C4-2B (cell line): ENCODE data around the gene ABI1.
"Not testable (repeated sequence)": the region's sequence is repeated elsewhere in the genome, so short reads cannot be mapped to it uniquely, and the experiment has no call there.

Source experiments
- ZFX ChIP-seq: fragments of 450-650 bp; IDR thresholded peaks from 2 replicates; pipeline ENCODE4 v1.6.1; 2017
- TF ChIP-seq, protein P1 (sequence below): fragments of 450-650 bp; conservative IDR thresholded peaks from 2 replicates; pipeline ENCODE4 v1.5.1; 2017; ENCODE audit warnings: mild to moderate bottlenecking

DNA sequence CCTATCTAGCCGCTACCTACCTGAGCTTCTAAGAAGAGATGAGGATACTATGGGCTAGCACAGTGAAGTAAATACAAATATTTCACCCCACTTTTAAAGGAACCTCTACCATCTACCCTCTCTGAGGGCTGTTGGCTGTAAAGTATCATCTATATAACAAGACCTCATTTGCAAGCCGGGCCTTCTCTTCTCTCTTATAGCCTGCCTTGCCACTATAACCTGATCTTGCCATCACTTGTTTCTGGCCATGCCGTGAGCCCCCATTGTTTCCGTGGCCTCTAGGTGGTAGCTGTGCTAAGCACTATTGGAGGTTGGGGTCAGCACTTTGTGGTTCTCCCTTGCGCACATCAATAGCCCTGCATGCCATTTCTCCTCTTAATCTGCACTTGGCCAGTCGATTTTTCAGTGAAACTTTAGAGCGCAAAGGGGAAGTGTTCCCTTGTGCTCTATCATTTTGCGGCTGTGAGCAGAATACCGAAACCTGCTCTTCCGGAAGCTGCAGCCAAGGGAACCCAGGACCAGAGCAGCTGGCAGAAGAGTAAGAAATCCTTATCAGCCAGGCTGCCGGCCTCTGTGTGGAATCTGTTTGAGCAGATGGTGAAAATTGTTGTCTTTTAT is 31.7 kb upstream of the ABI1 start:
- not testable (repeated sequence) for TF ChIP-seq ZFX
- TF ChIP-seq, protein P1, sequence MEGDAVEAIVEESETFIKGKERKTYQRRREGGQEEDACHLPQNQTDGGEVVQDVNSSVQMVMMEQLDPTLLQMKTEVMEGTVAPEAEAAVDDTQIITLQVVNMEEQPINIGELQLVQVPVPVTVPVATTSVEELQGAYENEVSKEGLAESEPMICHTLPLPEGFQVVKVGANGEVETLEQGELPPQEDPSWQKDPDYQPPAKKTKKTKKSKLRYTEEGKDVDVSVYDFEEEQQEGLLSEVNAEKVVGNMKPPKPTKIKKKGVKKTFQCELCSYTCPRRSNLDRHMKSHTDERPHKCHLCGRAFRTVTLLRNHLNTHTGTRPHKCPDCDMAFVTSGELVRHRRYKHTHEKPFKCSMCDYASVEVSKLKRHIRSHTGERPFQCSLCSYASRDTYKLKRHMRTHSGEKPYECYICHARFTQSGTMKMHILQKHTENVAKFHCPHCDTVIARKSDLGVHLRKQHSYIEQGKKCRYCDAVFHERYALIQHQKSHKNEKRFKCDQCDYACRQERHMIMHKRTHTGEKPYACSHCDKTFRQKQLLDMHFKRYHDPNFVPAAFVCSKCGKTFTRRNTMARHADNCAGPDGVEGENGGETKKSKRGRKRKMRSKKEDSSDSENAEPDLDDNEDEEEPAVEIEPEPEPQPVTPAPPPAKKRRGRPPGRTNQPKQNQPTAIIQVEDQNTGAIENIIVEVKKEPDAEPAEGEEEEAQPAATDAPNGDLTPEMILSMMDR = not testable (repeated sequence)
